Measurements from ENCODE around the gene PLB1.

Gene PLB1

GRCh38 chr2:28667261-28667660 is 171.4 kb downstream of the PLB1 start:
- no peak for TF ChIP-seq REST (IDR thresholded peaks at IDR 0.05; ENCODE audit: low read depth)
- TF ChIP-seq CREB1 (IDR thresholded peaks at IDR 0.05; ENCODE audit: low read depth), result no peak
- no peak for TF ChIP-seq YY1 (IDR thresholded peaks at IDR 0.05; ENCODE audit: low read depth)
- no peak for TF ChIP-seq TCF12 (IDR thresholded peaks at IDR 0.05; ENCODE audit: low read depth)
- TF ChIP-seq CEBPB (IDR thresholded peaks at IDR 0.05), result no peak
- no peak for TF ChIP-seq TAF1 (IDR thresholded peaks at IDR 0.05; ENCODE audit: low read depth)
- no peak for TF ChIP-seq ZBTB7A (IDR thresholded peaks at IDR 0.05; ENCODE audit: low read depth)
- TF ChIP-seq, protein P1, sequence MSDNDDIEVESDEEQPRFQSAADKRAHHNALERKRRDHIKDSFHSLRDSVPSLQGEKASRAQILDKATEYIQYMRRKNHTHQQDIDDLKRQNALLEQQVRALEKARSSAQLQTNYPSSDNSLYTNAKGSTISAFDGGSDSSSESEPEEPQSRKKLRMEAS (IDR thresholded peaks at IDR 0.05), result no peak
- no peak for TF ChIP-seq TEAD4 (IDR thresholded peaks at IDR 0.05)
- no peak for TF ChIP-seq RAD21 (IDR thresholded peaks at IDR 0.05; ENCODE audit: low read depth)
- no peak for TF ChIP-seq EGR1 (IDR thresholded peaks at IDR 0.05)
- no peak for TF ChIP-seq NFIC (IDR thresholded peaks at IDR 0.05)
- no peak for TF ChIP-seq USF1 (IDR thresholded peaks at IDR 0.05)

GRCh38 chr2:28668106-28668814 is 172.4 kb downstream of the PLB1 start:
- TF ChIP-seq TCF12 (IDR thresholded peaks at IDR 0.05; ENCODE audit: low read depth), result no peak
- no peak for TF ChIP-seq YY1 (IDR thresholded peaks at IDR 0.05; ENCODE audit: low read depth)
- no peak for TF ChIP-seq EGR1 (IDR thresholded peaks at IDR 0.05)
- TF ChIP-seq TAF1 (IDR thresholded peaks at IDR 0.05; ENCODE audit: low read depth), result no peak
- no peak for TF ChIP-seq CREB1 (IDR thresholded peaks at IDR 0.05; ENCODE audit: low read depth)
- no peak for TF ChIP-seq EP300 (IDR thresholded peaks at IDR 0.05; ENCODE audit: borderline replicate concordance)
- TF ChIP-seq CEBPB (IDR thresholded peaks at IDR 0.05), result no peak

- no peak for TF ChIP-seq TEAD4 (IDR thresholded peaks at IDR 0.05)
- TF ChIP-seq FOXM1 (IDR thresholded peaks at IDR 0.05; ENCODE audit: borderline replicate concordance, low read depth), result no peak
- TF ChIP-seq CEBPB (IDR thresholded peaks at IDR 0.05), result no peak
- TF ChIP-seq REST (IDR thresholded peaks at IDR 0.05; ENCODE audit: low read depth), result no peak
- TF ChIP-seq NFIC (IDR thresholded peaks at IDR 0.05), result no peak
- TF ChIP-seq RAD21 (IDR thresholded peaks at IDR 0.05; ENCODE audit: low read depth), result no peak
- no peak for TF ChIP-seq YY1 (IDR thresholded peaks at IDR 0.05; ENCODE audit: low read depth)
- TF ChIP-seq TAF1 (IDR thresholded peaks at IDR 0.05; ENCODE audit: low read depth), result no peak
- TF ChIP-seq CREB1 (IDR thresholded peaks at IDR 0.05; ENCODE audit: low read depth), result no peak
- TF ChIP-seq, protein P1 (IDR thresholded peaks at IDR 0.05), result no peak
- no peak for TF ChIP-seq USF1 (IDR thresholded peaks at IDR 0.05)
- TF ChIP-seq ZBTB7A (IDR thresholded peaks at IDR 0.05; ENCODE audit: low read depth), result no peak
These were observed 173.0 kb downstream of the PLB1 start for GRCh38 chr2:28668880-28669279.

- TF ChIP-seq ZBTB7A (IDR thresholded peaks at IDR 0.05; ENCODE audit: low read depth) (no peak), CEBPB (IDR thresholded peaks at IDR 0.05) (no peak), USF1 (IDR thresholded peaks at IDR 0.05) (no peak), YY1 (IDR thresholded peaks at IDR 0.05; ENCODE audit: low read depth) (no peak), TEAD4 (IDR thresholded peaks at IDR 0.05) (no peak), EP300 (IDR thresholded peaks at IDR 0.05; ENCODE audit: borderline replicate concordance) (no peak), CREB1 (IDR thresholded peaks at IDR 0.05; ENCODE audit: low read depth) (no peak), FOXM1 (IDR thresholded peaks at IDR 0.05; ENCODE audit: borderline replicate concordance, low read depth) (no peak), RAD21 (IDR thresholded peaks at IDR 0.05; ENCODE audit: low read depth) (no peak), EGR1 (IDR thresholded peaks at IDR 0.05) (no peak), NFIC (IDR thresholded peaks at IDR 0.05) (no peak)
- TF ChIP-seq, protein P1 (IDR thresholded peaks at IDR 0.05), result no peak
These were observed 175.0 kb downstream of the PLB1 start for GRCh38 chr2:28670856-28671255.

DNA sequence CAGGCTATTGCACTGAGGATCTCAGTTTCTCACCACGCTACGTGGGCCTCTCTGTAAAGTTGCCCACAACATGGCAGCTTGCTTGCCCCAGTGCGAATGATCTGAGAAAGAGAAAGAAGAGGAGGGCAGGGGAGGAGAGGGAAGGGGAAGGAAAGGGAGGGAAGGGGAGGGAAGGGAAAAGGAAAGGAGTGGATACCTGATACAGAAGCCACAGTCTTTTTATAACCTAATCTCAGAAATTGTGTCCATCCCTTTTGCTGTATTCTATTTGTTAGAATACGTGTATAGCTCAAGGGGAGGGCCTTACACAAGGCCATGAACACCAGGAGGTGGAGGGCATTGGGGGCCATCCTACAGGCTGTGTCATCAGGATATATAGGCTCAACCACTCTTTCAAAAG is 177.5 kb downstream of the PLB1 start:
- TF ChIP-seq FOXM1 (IDR thresholded peaks at IDR 0.05; ENCODE audit: borderline replicate concordance, low read depth) (no peak), TCF12 (IDR thresholded peaks at IDR 0.05; ENCODE audit: low read depth) (no peak), EGR1 (IDR thresholded peaks at IDR 0.05) (no peak), ZBTB7A (IDR thresholded peaks at IDR 0.05; ENCODE audit: low read depth) (no peak), CEBPB (IDR thresholded peaks at IDR 0.05) (no peak), TEAD4 (IDR thresholded peaks at IDR 0.05) (no peak), YY1 (IDR thresholded peaks at IDR 0.05; ENCODE audit: low read depth) (no peak)
- TF ChIP-seq, protein P1 (IDR thresholded peaks at IDR 0.05), result no peak
